Endodermal cell (in vitro differentiated cells): Measurements from ENCODE around the gene C2orf15. TPM values are rescaled to one million over a fixed set of nuclear protein-coding genes. Genes with fewer than 3 reads are reported as not detected.

ENCODE experiments used
- DNase-seq: peaks from one replicate; pipeline ENCODE4 v3.0.0-alpha.2; 2017
- H3K27ac ChIP-seq: 2 replicates; pipeline ENCODE4 v1.5.1; 2013; ENCODE audit warnings: mild to moderate bottlenecking, low read depth, low read length, moderate library complexity
- H3K27me3 ChIP-seq: 2 replicates; pipeline ENCODE4 v1.6.1; 2013; ENCODE audit warnings: mild to moderate bottlenecking, low read length, moderate library complexity; ENCODE audit not compliant: insufficient read depth, control insufficient read depth, poor library complexity, severe bottlenecking
- H3K36me3 ChIP-seq: 2 replicates; pipeline ENCODE4 v1.7.0; 2013; ENCODE audit warnings: mild to moderate bottlenecking, low read length, moderate library complexity; ENCODE audit not compliant: control insufficient read depth, insufficient read depth
- H3K4me1 ChIP-seq: one replicate; pipeline ENCODE4 v1.7.0; 2013; ENCODE audit warnings: low read length; ENCODE audit not compliant: control insufficient read depth, insufficient read depth
- H3K4me3 ChIP-seq: 2 replicates; pipeline ENCODE4 v1.5.1; 2013; ENCODE audit warnings: mild to moderate bottlenecking, low read length, moderate library complexity
- H3K9ac ChIP-seq: 2 replicates; pipeline ENCODE4 v1.6.1; 2013; ENCODE audit warnings: mild to moderate bottlenecking, low read length, moderate library complexity; ENCODE audit not compliant: poor library complexity, severe bottlenecking; ENCODE audit errors: extremely low read depth
- H3K9me3 ChIP-seq: 2 replicates; pipeline ENCODE4 v1.6.1; 2013; ENCODE audit warnings: mild to moderate bottlenecking, low read length, moderate library complexity; ENCODE audit not compliant: control insufficient read depth
- H3K27ac Mint-ChIP-seq: 2 replicates; pipeline ENCODE4 v1.8.0; 2020; ENCODE audit warnings: mixed read lengths
- H3K27me3 Mint-ChIP-seq: 2 replicates; pipeline ENCODE4 v1.8.0; 2021; ENCODE audit warnings: mild to moderate bottlenecking, mixed read lengths; ENCODE audit not compliant: insufficient read depth
- H3K36me3 Mint-ChIP-seq: 2 replicates; pipeline ENCODE4 v1.8.0; 2020; ENCODE audit warnings: low read depth, mixed read lengths
- H3K4me1 Mint-ChIP-seq: 2 replicates; pipeline ENCODE4 v1.8.0; 2020; ENCODE audit warnings: mixed read lengths
- H3K4me3 Mint-ChIP-seq: 2 replicates; pipeline ENCODE4 v1.8.0; 2020; ENCODE audit warnings: mild to moderate bottlenecking, moderate library complexity, mixed read lengths
- H3K9me3 Mint-ChIP-seq: 2 replicates; pipeline ENCODE4 v1.8.0; 2020; ENCODE audit warnings: mild to moderate bottlenecking, mixed read lengths
- WGBS, 2 experiments: methylation state at CpG; one replicate each; pipeline versions ENCODE4 v1.1.5 to v1.1.7; 2013; ENCODE audit warnings: missing lambda C conversion rate in 2 of 2, mixed read lengths in 1 of 2; ENCODE audit not compliant: insufficient coverage in 1 of 2, insufficient read length in 1 of 2; 5-methylcytosine and 5-hydroxymethylcytosine counted together
- total RNA-seq, 2 donors: library from RNA; stranded (reverse); fragmentation: NEBNext Ultra II Directional in 1 of 2; extraction: Animal tissue kit (Norgen Biotek cat#: 25700) in 1 of 2; gene quantifications; 2 replicates in 1 of 2; 3 replicates in 1 of 2; pipeline ENCODE4 v1.2.1, GENCODE V29; 2021
- TF ChIP-seq, protein P1 (sequence below): fragments of 200-600 bp; sonication (generic); conservative IDR thresholded peaks from 2 replicates; pipeline ENCODE4 v1.5.0; 2021; ENCODE audit warnings: antibody characterized with exemption, mild to moderate bottlenecking

The C2orf15 gene
- total RNA-seq, 2 donors from 2014 or later, result 3.1 to 6.5 TPM

- no peak for DNase-seq
- Mint-ChIP-seq H3K36me3 (peaks cover 16% of the 10 kb centered on the region), H3K27ac (no peak overlapping the region), H3K4me1 (peaks cover 10% of the 10 kb centered on the region), H3K9me3 (no peaks in the 10 kb centered on the region), H3K4me3 (no peak overlapping the region), H3K27me3 (no peaks in the 10 kb centered on the region)
- Histone ChIP-seq H3K9ac (no peak overlapping the region), H3K27ac (no peak overlapping the region), H3K4me1 (no peaks in the 10 kb centered on the region), H3K9me3 (no peaks in the 10 kb centered on the region), H3K36me3 (peaks cover 22% of the 10 kb centered on the region), H3K4me3 (peak overlapping the region; percentile 59), H3K27me3 (no peaks in the 10 kb centered on the region)
- TF ChIP-seq, protein P1, sequence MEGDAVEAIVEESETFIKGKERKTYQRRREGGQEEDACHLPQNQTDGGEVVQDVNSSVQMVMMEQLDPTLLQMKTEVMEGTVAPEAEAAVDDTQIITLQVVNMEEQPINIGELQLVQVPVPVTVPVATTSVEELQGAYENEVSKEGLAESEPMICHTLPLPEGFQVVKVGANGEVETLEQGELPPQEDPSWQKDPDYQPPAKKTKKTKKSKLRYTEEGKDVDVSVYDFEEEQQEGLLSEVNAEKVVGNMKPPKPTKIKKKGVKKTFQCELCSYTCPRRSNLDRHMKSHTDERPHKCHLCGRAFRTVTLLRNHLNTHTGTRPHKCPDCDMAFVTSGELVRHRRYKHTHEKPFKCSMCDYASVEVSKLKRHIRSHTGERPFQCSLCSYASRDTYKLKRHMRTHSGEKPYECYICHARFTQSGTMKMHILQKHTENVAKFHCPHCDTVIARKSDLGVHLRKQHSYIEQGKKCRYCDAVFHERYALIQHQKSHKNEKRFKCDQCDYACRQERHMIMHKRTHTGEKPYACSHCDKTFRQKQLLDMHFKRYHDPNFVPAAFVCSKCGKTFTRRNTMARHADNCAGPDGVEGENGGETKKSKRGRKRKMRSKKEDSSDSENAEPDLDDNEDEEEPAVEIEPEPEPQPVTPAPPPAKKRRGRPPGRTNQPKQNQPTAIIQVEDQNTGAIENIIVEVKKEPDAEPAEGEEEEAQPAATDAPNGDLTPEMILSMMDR, result no peak
- WGBS, 2 experiments, result 73 to 97% methylated on average over 2 to 3 of the region's 3 CpGs
These were observed 41.5 kb downstream of the C2orf15 start for GRCh38 chr2:99183025-99183424.

DNA sequence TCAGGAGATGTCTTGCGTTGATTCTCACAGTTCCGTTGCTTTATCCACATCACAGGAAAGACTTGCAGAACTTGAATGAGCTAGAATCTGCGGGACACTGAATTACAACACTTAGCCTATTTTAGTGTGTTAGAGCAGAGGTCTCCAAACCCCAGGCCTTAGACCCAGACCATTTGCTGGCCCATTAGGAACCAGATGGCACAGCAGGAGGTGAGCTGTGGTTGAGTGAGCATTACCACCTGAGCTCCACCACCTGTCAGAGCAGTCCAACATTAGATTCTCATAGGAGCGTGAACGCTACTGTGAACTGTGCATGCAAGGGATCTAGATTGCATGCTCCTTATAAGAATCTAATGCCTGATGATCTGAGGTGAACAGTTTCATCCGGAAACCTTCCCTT is 43.3 kb downstream of the C2orf15 start:
- H3K9me3 Mint-ChIP-seq, result no peaks in the 10 kb centered on the region
- H3K4me1 ChIP-seq, result no peaks in the 10 kb centered on the region
- WGBS, 2 experiments, result 76 to 77% methylated on average over 5 to 6 of the region's 6 CpGs
- H3K4me1 Mint-ChIP-seq, result peaks cover 5% of the 10 kb centered on the region
- H3K27me3 ChIP-seq, result no peaks in the 10 kb centered on the region
- H3K9me3 ChIP-seq, result no peaks in the 10 kb centered on the region
- no peak overlapping the region for H3K27ac Mint-ChIP-seq
- no peak for DNase-seq
- peaks cover 28% of the 10 kb centered on the region for H3K36me3 Mint-ChIP-seq
- no peak overlapping the region for H3K4me3 Mint-ChIP-seq
- H3K9ac ChIP-seq, result no peak overlapping the region
- no peaks in the 10 kb centered on the region for H3K27me3 Mint-ChIP-seq
- TF ChIP-seq, protein P1, result no peak
- H3K36me3 ChIP-seq, result peaks cover 29% of the 10 kb centered on the region
- no peak overlapping the region for H3K4me3 ChIP-seq
- H3K27ac ChIP-seq, result no peak overlapping the region

- H3K4me1 Mint-ChIP-seq, result peaks cover 3% of the 10 kb centered on the region
- no peak overlapping the region for H3K4me3 Mint-ChIP-seq
- H3K36me3 Mint-ChIP-seq, result peaks cover 49% of the 10 kb centered on the region
- H3K36me3 ChIP-seq, result peaks cover 41% of the 10 kb centered on the region
- TF ChIP-seq, protein P1, result no peak
- no peak for DNase-seq
- H3K27ac ChIP-seq, result no peak overlapping the region
- H3K27ac Mint-ChIP-seq, result peak overlapping the region; percentile 9
- H3K9me3 ChIP-seq, result peaks cover 7% of the 10 kb centered on the region
- H3K27me3 ChIP-seq, result no peaks in the 10 kb centered on the region
- H3K4me1 ChIP-seq, result no peaks in the 10 kb centered on the region
- no peak overlapping the region for H3K9ac ChIP-seq
- peaks cover 3% of the 10 kb centered on the region for H3K9me3 Mint-ChIP-seq
- no peak overlapping the region for H3K4me3 ChIP-seq
- no peaks in the 10 kb centered on the region for H3K27me3 Mint-ChIP-seq
These were observed 45.5 kb downstream of the C2orf15 start for GRCh38 chr2:99187011-99187410.
